Heart left ventricle (tissue), 16 donors: ENCODE data around the gene STK32C. TPM values are rescaled to one million over a fixed set of nuclear protein-coding genes. Genes with fewer than 3 reads are reported as not detected.
A peak's percentile ranks its signal among the peaks of the same experiment; 100 is the strongest.

ENCODE experiments used
- ATAC-seq, 4 donors: fragments of 200-7000 bp; cut with Tn5 transposase; one replicate each; pipeline ENCODE4 v1.9.1; 2020 to 2022; ENCODE audit warnings: moderate library complexity in 4 of 4, mild to moderate bottlenecking in 3 of 4, moderate number of reproducible peaks in 1 of 4
- DNase-seq, 5 donors: peaks; one replicate each; pipeline ENCODE4 v3.0.0-alpha.2; 2020
- H3K27ac ChIP-seq, 12 donors: fragments of 200-600 bp; sonication (generic) in 4 of 12; one replicate each; pipeline versions ENCODE4 v1.5.0 to v1.8.0; 2016 to 2022; ENCODE audit warnings: mild to moderate bottlenecking in 2 of 12
- H3K27me3 ChIP-seq, 9 donors: fragments of 200-600 bp; sonication (generic) in 2 of 9; one replicate each; pipeline versions ENCODE4 v1.5.1 to v1.8.0; 2016 to 2022; ENCODE audit warnings: mild to moderate bottlenecking in 3 of 9
- H3K36me3 ChIP-seq, 9 donors: fragments of 200-600 bp; sonication (generic) in 2 of 9; one replicate each; pipeline versions ENCODE4 v1.5.0 to v1.8.0; 2018 to 2022; ENCODE audit warnings: mild to moderate bottlenecking in 2 of 9
- H3K4me1 ChIP-seq, 12 donors: fragments of 200-600 bp; sonication (generic) in 4 of 12; one replicate each; pipeline versions ENCODE4 v1.5.0 to v1.8.0; 2016 to 2022; ENCODE audit warnings: mild to moderate bottlenecking in 3 of 12
- H3K4me3 ChIP-seq, 12 donors: fragments of 200-600 bp; sonication (generic) in 4 of 12; one replicate each; pipeline versions ENCODE4 v1.5.0 to v1.8.0; 2017 to 2022; ENCODE audit warnings: mild to moderate bottlenecking in 9 of 12, moderate library complexity in 4 of 12
- H3K9me3 ChIP-seq, 12 donors: fragments of 200-600 bp; sonication (generic) in 4 of 12; one replicate each; pipeline versions ENCODE4 v1.5.0 to v1.8.0; 2016 to 2022; ENCODE audit warnings: mild to moderate bottlenecking in 1 of 12
- POLR2A ChIP-seq, 2 donors: fragments of 450-650 bp; IDR thresholded peaks; one replicate each; pipeline ENCODE4 v1.6.1; 2017; ENCODE audit warnings: antibody characterized with exemption in 2 of 2, mild to moderate bottlenecking in 2 of 2, moderate library complexity in 2 of 2
- WGBS, 4 donors: extraction: QIAGEN DNeasy Blood & Tissue Kit in 2 of 4; methylation state at CpG; one replicate each; pipeline versions ENCODE4 v1.1.5 to v1.1.7; 2013 to 2018; 5-methylcytosine and 5-hydroxymethylcytosine counted together
- intact Hi-C, 10 donors: fragments of 100-400 bp; cut with DNase I; formaldehyde crosslinking; loops; one replicate each; pipeline versions ENCODE4 v1.11.1 to v1.14.2; 2022
- polyA plus RNA-seq, 2 donors: library from polyadenylated mRNA; stranded (reverse); fragments of 200-250 nt; gene quantifications; one replicate each; pipeline ENCODE4 v1.2.3, GENCODE V29; 2013
- total RNA-seq, 9 donors: library from RNA; depleted of rRNA in 2 of 9; stranded (reverse); fragments of >200 nt in 2 of 9; fragmentation: NEBNext Ultra II Directional in 3 of 9; extraction: Animal tissue kit (Norgen Biotek cat#: 25700) in 3 of 9; gene quantifications; one replicate each; pipeline versions ENCODE4 v1.1.0 to v1.2.4, GENCODE V29; 2016 to 2023
- TF ChIP-seq, protein P1 (sequence below), 12 donors: fragments of 200-600 bp; sonication (generic) in 4 of 12; IDR thresholded peaks; one replicate each; pipeline versions ENCODE4 v1.5.0 to v1.8.0; 2018 to 2022; ENCODE audit warnings: antibody characterized with exemption in 12 of 12, mild to moderate bottlenecking in 5 of 12
- donor health status: ischemic (EF 13 %, LVEDD 7.1; RV severe dilation, severe dysfunction).
- donor health status: healthy with polysubstance abuse.
- donor health status: DM: no; HTN: yes; CAD: no.
- donor health status: DM: no; HTN: no; CAD: no.
- donor health status: ischemic (EF 25% LVEDD 6.9; RV normal size, moderate dysfunction).
- donor health status: ischemic (EF 25% LVEDD 5.7; RV mildly dilated, moderate dysfunction).
- donor health status: healthy.
- donor health status: DM: yes; HTN: yes; CAD: no.
- donor health status: ischemic (EF 35%, LVEDD 5.7; RV mildly dilated, moderate dysfunction).
- donor health status: nonischemic (EF 11% LVEDD 7.7; RV severe dilation, severe dysfunction).
- donor health status: DM: yes; HTN: yes; CAD: no.
- donor health status: PGD.
- donor health status: ischemic (EF 29% LVEDD 5.4; RV normal size, mild dysfunction).
- donor health status: nonischemic (EF 23%, LVEDD 6.1; RV moderate dilation, normal function).

Gene STK32C
- total and polyA plus RNA-seq, 11 donors, result 3.8 to 9.8 (median 6.2) TPM

DNA sequence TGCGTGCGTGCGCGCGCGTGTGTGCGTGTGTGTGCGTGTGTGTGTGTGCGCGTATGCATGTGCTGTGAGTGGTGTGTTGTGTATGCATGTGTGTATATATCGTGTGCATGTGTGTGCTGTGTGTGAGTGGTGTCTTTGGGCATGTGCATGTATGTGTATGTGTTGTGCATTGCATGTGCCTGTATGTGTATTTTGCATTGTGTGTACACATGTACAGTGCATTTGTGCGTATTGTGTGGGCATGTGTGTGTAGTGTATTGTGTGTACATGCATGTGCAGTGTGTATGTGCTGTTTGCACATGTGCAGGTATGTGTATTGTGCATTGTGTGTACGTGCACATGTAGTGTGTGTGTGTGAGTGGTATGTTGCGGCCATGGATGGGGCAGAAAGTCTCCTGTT, 127.0 kb downstream of the STK32C start:
- Histone ChIP-seq H3K4me1 (peaks cover 2 to 31% (median 10%) of the 10 kb centered on the region in 12 donors), H3K27ac (no peak overlapping the region), H3K36me3 (no peaks in the 10 kb centered on the region), H3K9me3 (no peaks in the 10 kb centered on the region), H3K4me3 (no peak overlapping the region), H3K27me3 (peaks cover 0 to 23% (median 4%) of the 10 kb centered on the region in 9 donors)
- DNase-seq (peak in 1 of 5 donors; percentile 11), ATAC-seq (no peak)
- intact Hi-C loops, result no loop called here
- TF ChIP-seq, protein P1, sequence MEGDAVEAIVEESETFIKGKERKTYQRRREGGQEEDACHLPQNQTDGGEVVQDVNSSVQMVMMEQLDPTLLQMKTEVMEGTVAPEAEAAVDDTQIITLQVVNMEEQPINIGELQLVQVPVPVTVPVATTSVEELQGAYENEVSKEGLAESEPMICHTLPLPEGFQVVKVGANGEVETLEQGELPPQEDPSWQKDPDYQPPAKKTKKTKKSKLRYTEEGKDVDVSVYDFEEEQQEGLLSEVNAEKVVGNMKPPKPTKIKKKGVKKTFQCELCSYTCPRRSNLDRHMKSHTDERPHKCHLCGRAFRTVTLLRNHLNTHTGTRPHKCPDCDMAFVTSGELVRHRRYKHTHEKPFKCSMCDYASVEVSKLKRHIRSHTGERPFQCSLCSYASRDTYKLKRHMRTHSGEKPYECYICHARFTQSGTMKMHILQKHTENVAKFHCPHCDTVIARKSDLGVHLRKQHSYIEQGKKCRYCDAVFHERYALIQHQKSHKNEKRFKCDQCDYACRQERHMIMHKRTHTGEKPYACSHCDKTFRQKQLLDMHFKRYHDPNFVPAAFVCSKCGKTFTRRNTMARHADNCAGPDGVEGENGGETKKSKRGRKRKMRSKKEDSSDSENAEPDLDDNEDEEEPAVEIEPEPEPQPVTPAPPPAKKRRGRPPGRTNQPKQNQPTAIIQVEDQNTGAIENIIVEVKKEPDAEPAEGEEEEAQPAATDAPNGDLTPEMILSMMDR (IDR thresholded peaks at IDR 0.05), result no peak
- no peak for TF ChIP-seq POLR2A (IDR thresholded peaks at IDR 0.05)
- 50 to 62% (median 59%) methylated on average over 14 of the region's 14 CpGs for WGBS, 4 donors

DNA sequence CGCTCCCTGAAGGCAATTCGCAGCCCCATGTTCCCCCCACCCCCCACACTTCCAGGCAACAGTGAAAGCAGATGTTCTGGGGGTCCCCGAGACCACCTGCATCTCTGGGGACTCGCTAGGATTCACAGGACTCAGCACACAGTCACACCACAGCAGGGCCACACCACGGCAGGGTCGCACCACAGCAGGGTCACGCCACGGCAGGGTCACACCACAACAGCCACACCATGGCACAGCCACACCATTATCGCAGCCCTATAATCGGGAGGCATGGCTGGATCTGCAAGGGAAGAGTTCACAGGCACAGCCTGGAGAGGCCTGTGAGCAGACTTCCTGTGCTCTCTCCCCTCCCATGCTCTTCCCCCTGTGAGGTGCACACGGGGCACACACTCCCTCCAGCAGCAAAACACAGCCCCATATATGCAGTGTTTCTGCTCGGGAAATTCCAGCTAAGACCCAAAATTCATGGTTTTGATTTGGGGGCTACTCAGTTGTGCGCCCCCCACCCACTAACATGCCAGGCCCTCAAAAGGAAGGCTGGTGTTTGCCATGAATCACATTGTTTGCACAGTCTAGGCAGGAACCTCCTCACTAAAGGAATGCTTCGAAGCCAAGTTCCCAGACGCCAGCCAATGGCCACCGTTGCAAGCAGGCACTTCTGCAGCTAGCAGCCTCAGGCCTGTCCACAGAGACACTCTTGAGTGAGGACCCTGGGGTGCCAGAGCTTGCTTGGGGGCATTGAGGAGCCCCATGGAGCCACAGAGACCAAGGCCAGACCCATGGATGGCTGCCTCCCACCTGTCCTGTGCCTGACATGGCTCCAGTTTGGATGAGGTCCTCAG, 128.0 kb downstream of the STK32C start:
- WGBS, 4 donors, result 85 to 88% (median 86%) methylated on average over 11 to 16 of the region's 16 CpGs

DNA sequence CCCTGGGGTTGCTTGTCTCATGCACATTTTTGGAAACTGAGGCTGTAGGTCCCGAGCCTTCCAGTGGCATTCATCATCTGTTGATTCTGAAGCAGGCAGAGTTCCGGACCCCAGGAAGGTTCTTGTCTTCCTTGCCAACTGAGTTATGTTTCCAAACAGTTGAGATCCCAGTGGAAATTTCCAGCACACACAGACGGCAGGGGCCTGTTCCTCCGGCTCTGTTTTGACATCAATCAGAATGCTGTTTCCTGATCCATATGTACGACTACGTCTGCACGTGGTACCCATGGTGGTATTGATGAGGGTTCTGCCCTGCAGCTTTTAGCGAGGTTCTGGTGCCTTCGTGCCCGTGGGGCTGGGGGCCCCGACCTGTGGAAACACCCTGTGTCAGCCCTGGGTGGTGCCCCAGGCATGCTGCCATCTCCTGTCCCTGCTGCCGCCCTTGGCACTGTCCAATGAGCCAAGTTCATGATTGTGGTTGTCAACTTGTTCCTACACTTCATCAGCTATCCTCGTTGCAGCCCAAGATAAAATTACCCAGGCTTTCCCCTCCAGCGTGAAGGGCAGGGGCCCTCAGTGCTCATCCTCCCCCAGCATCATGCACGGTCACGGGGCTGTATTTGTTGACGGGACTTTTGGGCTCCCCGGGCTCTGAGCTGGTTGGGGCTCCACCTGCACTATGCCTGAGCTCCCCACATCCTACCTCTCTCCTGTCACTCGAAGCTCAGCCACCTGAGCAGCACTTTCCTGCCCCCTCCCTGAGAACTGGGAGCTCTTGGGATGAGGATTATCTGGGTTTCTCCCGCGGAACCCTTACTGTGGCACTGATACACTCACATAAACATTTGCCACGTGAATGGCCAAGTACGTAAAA, 128.8 kb downstream of the STK32C start:
- no peaks in the 10 kb centered on the region for H3K9me3 ChIP-seq
- no peak overlapping the region for H3K27ac ChIP-seq
- peaks cover 0 to 32% (median 14%) of the 10 kb centered on the region in 12 donors for H3K4me1 ChIP-seq
- peak in 2 of 5 donors; percentile 54 to 67 for DNase-seq
- no peaks in the 10 kb centered on the region for H3K36me3 ChIP-seq
- intact Hi-C loops, result no loop called here
- no peak overlapping the region for H3K4me3 ChIP-seq
- ATAC-seq, result peak; percentile 58 to 82 (median 71)
- peaks cover 0 to 17% (median 0%) of the 10 kb centered on the region in 9 donors for H3K27me3 ChIP-seq
- 66 to 75% (median 73%) methylated on average over 20 to 23 of the region's 23 CpGs for WGBS, 4 donors
- TF ChIP-seq, protein P1 (IDR thresholded peaks at IDR 0.05), result no peak
- TF ChIP-seq POLR2A (IDR thresholded peaks at IDR 0.05), result no peak

More for the DNA sequence above, 128.0 kb downstream of the STK32C start:
- TF ChIP-seq, protein P1 (IDR thresholded peaks at IDR 0.05), result no peak
- no peak for TF ChIP-seq POLR2A (IDR thresholded peaks at IDR 0.05)
- Histone ChIP-seq H3K27ac (no peak overlapping the region), H3K4me3 (no peak overlapping the region), H3K36me3 (no peaks in the 10 kb centered on the region), H3K9me3 (no peaks in the 10 kb centered on the region), H3K27me3 (peaks cover 0 to 19% (median 0%) of the 10 kb centered on the region in 9 donors), H3K4me1 (peaks cover 0 to 32% (median 14%) of the 10 kb centered on the region in 12 donors)
- intact Hi-C loops, result no loop called here
- no peak for ATAC-seq
- DNase-seq, result peak in 2 of 5 donors; percentile 13 to 28

DNA sequence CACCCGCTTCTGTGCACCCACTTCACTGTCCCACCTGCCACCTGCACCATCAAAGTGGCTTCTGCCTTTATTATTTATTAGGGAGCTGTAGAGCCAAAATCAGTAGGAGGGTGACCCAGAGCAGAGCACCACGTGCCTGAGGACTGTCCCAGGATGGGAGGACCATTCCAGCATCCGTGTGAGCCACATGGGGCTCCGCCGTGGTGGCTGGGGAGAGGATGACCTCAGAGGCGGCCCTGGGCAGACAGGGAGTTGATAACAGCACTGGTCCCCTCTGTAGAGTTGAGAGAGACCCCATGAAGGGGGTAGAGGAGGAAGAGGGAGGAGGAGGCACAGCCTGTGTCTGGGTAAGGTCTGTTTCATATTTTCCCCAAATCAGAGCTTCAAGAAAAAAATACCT, 129.7 kb downstream of the STK32C start:
- Histone ChIP-seq H3K27ac (no peak overlapping the region), H3K27me3 (peaks cover 0 to 17% (median 0%) of the 10 kb centered on the region in 9 donors), H3K36me3 (no peaks in the 10 kb centered on the region), H3K9me3 (no peaks in the 10 kb centered on the region), H3K4me1 (peaks cover 0 to 32% (median 14%) of the 10 kb centered on the region in 12 donors), H3K4me3 (no peak overlapping the region)
- no peak for TF ChIP-seq POLR2A (IDR thresholded peaks at IDR 0.05)
- TF ChIP-seq, protein P1 (IDR thresholded peaks at IDR 0.05), result no peak
- WGBS, 4 donors, result 71 to 89% (median 75%) methylated on average over 6 of the region's 6 CpGs
- DNase-seq, result peak in 2 of 5 donors; percentile 14 to 16
- no peak for ATAC-seq
- intact Hi-C loops, result no loop called here
